ENCODE measurements around the gene HOXB8.

Gene HOXB8

DNA sequence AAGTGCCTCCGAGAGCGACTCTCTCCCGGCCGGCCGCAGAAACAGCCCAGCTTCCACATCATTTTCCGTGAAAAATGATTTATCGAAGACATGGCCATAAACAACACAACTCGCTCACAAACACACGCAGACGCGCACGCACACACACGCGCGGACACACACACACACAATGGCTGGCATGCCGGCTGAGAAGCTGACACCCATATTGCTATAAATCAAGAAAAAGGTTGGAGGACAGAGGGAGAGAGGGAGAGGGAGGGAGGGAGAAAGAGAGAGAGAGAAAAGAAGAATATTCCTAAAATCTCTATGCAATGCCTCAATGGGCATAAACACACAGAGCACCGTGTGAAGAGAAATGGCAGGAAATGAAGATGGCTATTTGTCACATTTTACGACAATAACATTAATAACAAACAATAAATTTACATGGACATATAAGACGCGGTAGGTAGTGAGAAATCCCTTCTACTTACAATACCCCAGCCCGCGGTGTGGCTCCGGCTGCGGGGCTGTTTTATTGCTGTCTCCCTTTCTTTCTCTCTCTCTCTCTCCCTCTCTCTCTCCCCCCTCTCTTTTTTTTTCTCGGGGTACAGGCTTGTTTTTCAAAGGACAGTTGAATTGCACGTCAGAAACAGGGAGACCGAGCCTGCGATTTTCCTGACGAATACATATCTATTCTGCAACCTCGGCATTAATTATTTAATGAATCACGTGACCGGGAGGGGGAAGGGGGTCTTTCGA is 46.4 kb downstream of the HOXB8 start:
- no peak for TF ChIP-seq CTCF (conservative IDR thresholded peaks at IDR 0.05; ENCODE audit: low read depth, low read length)
- DNase-seq (ENCODE audit: low read depth) = no peak
- no peak overlapping the region for H3K4me3 ChIP-seq (ENCODE audit: low read length)

- DNase-seq (ENCODE audit: low read depth) = no peak
- no peak for TF ChIP-seq CTCF (conservative IDR thresholded peaks at IDR 0.05; ENCODE audit: low read depth, low read length)
- no peak overlapping the region for H3K4me3 ChIP-seq (ENCODE audit: low read length)
Measured at GRCh38 chr17:48567646-48568354, 47.3 kb downstream of the HOXB8 start.

DNA sequence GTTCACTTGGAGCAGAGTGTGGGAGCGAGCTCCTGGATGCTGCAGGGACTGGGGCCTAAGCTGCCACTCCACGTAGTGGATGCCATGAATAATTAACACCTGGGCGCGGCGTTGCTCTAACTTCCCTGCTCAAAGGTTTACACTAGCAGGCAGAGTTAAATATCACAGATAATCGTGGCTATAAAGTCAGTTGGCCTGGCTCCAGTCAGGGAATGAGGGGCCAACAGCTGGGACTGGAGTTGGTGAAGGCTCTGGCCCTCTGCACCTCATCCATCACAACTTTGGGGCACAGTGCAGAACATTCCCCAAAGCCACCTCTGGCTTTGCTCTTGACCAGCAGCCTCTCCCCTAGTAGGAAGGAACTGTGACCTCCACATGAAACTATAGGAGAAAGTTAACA is 47.9 kb downstream of the HOXB8 start:
- no peak overlapping the region for H3K4me3 ChIP-seq (ENCODE audit: low read length)
- TF ChIP-seq CTCF (conservative IDR thresholded peaks at IDR 0.05; ENCODE audit: low read depth, low read length) = no peak
- DNase-seq (ENCODE audit: low read depth) = no peak

DNA sequence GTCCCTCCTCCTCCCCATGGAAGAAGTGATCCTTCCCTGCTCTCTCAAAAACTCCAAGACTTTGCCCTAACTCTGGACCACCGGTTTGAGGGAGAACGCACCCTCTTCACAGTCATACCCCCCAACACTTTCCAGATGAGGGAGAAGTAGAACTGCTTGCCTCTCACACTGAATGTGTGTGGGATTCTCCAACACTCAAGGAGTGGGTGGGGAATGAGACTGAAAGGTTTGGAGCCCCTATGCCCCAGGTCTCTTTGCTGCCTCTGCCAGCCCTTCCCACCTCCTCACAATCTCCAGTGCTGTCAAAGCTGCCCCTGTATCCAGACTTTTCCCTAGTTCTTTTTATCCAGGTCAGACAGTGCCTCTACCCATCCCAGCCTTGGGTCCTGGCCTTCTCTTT is 48.4 kb downstream of the HOXB8 start:
- no peak for DNase-seq (ENCODE audit: low read depth)
- no peak overlapping the region for H3K4me3 ChIP-seq (ENCODE audit: low read length)
- no peak for TF ChIP-seq CTCF (conservative IDR thresholded peaks at IDR 0.05; ENCODE audit: low read depth, low read length)

GRCh38 chr17:48565925-48566710 is 49.0 kb downstream of the HOXB8 start:
- H3K4me3 ChIP-seq (ENCODE audit: low read length) = no peak overlapping the region
- no peak for TF ChIP-seq CTCF (conservative IDR thresholded peaks at IDR 0.05; ENCODE audit: low read depth, low read length)
- no peak for DNase-seq (ENCODE audit: low read depth)

DNA sequence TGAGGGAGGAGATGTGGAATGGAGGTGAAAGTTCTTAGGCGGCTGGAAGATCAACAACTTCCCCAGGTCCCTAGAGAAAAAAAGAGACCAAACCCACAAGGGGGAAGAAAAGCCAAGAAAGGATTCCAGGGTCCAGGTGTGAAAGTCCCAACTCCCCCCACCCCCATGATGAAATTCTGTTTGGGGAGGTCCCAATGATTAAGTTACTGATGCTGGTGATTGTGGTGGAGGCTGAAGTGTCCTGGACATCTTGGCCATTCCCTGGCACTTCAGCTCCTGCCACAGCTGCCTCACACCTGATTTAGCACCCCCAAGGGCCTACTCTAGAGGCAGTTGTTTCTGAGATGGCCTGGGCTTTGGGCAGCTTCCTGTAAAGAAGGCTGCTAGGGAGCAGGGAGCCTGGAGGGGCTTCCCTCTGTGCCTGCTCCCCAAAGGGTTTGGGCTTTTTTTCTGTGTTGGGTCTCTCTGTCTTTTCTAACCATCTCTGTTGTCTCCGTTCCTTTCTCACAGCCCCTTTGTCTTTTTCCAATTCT is 50.0 kb downstream of the HOXB8 start:
- no peak overlapping the region for H3K4me3 ChIP-seq (ENCODE audit: low read length)

More for the DNA sequence above, 50.0 kb downstream of the HOXB8 start:
- DNase-seq (ENCODE audit: low read depth) = no peak
- no peak for TF ChIP-seq CTCF (conservative IDR thresholded peaks at IDR 0.05; ENCODE audit: low read depth, low read length)

Data from retinal pigment epithelial cell (primary cell).